GM19035 (cell line): ENCODE measurements around the gene CARHSP1.
"Not testable (repeated sequence)": the region's sequence is repeated elsewhere in the genome, so short reads cannot be mapped to it uniquely, and the experiment has no call there.

Source experiments
- ATAC-seq: cut with Tn5 transposase; IDR thresholded peaks from one replicate; pipeline ENCODE4 v1.9.1; 2021; ENCODE audit not compliant: unreplicated experiment

Gene CARHSP1

DNA sequence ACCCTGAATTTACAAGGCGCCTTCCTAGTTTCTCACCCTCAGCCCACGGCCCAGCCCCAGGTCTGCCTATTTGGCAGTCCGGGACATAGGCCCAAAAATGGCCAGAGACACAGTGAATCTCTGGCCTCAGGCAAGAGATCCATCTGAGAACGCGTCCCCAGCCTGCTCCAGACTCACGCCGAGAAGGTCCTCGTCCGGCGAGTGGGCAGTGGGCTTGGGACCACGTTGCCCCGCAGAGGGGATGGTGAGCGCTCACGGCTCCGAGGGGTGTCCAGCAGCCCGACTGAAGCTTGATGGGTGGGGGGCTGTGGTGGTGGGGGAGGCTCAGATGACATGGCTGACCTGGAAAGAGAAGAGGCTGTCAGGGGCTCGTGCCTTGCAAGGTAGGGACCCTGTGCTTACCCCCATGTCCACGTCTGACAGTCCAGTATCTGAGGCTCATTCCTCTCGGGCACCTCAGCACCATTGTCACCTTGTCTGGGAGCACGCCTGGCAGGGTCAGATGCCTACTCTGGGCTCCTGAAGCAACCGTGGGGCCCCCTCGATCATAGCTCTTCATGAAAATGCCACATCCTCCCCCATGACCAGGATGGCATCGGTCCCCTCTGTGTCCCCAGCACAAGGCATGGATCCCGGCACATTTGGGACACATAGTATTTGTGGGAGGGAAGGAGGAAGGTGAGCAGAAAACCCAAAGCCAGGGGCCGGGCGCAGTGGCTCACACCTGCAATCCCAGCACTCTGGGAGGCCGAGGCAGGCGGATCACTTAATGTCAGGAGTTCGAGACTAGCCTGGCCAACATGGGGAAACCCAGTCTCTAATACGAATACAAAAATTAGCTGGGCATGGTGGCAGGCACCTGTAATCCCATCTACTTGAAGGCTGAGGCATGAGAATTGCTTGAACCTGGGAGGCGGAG lies 9.6 kb downstream of the CARHSP1 start:
- ATAC-seq, result no peak

DNA sequence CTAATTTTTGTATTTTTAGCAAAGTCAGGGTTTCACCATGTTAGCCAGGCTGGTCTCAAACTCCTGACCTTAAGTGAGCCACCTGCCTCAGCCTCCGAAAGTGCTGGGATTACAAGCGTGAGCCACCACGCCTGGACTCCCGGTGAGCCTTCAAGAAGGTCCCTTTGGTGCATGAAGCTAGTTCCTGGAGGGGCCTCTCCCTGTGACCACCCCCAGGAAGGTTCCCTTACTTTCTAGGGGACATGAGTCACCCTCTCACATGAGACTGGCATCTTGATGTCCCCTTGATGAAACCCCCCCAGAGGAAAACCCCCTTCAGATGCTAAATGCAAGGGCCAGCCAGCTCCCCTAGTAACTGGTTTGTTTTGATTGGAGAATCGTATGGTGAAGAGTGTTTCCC lies 12.8 kb downstream of the CARHSP1 start:
- ATAC-seq, result no peak

DNA sequence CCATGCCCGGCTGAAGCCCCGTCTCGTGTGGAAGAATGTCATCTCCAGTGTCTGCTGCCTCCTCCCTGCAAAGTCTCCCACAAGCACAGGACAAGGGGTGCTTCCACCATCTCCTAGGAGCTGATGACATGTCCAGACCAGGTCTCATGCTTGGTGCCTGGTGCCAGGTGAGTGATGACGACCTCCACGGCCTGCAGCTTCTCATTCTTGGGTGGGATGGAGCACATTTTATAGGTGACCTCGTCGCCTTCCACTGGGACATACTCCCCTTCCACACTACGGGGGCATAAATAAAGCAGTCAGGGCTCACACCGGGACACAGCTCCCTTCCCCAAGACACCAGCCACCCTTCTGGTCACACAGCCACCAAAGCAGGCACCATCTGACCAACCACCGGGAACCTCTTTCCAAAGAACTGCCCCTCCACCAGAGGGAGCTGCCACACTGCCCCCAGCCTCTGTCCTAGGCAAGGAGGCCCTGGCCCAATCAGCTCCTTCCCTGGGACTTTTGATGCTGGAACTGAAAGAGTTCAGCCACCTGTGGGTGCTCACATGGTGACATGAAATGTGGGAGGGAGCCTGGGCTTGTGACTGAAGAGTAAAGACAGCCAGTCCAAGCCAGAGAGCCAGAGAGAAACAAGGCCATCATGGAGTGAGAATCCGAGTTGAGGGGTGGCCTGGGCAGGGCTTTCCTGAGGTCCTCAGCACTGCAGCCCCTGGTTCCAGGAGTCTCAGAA lies 13.6 kb downstream of the CARHSP1 start:
- no peak for ATAC-seq

GRCh38 chr16:8854298-8854948 lies 14.4 kb downstream of the CARHSP1 start:
- ATAC-seq, result no peak

DNA sequence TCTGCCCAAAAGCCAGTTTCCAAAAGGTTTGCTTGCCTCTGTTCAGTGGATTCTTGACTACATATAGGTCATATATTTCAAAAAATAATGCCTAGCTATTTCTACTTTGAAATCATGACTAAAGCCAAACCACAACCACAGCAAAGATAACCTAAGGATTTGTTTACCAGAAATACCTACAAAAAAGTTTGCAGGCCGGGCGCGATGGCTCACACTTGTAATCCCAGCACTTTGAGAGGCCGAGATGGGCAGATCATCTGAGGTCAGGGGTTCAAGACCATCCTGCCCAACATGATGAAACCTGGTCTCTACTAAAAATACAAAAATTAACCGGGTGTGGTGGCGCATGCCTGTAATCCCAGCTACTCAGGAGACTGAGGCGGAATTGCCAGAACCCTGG lies 15.2 kb downstream of the CARHSP1 start:
- ATAC-seq, result no peak

DNA sequence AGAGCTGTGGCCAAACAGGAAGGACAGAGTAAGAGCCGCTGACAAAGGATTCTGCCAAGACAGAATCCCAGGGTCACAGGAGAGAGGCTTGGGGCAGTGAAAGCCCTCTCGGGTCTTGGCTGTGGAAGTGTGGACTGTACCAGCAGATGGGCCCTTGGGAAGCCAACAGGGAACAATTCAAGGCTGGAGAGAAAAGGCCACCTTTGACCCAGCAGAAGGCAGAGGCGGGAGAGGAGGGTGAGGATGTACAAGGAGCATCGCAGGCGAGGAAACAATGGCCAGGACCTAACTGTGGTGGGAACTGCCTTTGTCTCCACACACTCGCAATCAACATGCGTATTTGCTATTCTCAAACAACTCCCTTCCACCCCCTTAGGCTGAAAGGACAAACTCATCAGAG lies 15.7 kb downstream of the CARHSP1 start:
- no peak for ATAC-seq

DNA sequence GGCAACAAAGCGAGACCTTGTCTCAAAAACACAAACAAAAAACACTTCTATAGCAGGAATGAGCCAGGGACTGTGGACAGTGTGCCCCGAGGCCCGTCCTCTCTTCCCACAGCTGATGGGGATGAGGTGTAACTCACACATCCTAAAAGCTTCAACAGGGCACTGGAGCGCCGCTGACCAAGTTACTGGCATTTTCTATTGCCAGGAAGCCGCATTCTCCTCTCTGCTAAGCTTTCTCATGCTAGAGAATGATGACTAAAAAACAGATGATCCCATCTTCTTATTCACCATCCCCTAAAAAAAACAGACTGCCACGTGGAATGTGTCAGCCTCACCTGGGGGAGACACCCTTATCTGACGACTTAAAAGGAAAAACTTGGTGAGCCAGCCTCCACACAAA lies 16.3 kb downstream of the CARHSP1 start:
- ATAC-seq, result no peak

- ATAC-seq, result no peak
These were observed 16.9 kb downstream of the CARHSP1 start for GRCh38 chr16:8851761-8852403.

DNA sequence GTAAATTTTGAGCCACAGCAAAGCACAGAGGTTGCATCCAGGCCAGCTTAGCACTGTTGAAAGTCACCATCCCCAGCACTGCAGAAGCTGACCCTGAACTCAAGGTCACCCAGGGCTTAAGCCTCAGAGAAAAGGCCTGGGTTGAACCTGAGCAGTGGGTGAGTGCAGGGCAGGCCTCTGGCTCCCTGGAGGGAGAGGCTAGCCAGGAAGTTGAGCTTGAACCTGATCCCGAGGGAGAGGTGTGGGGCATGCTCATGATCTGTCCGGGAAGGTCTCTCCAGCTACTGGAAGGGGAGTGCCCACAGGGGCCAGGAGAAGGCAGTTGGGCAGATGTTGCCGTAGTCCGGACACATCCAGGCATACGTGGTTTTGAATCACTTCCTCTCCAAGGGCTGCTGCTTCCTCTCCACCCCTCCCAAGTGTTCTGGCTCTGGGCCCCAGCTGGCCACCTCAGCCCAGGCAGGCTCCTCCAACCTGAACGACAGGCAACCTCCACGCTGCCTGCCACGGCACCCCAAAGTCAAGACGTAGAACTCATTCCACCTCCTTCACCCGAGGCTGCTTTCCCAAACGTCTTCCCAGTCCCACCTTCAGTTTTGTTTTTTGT lies 18.4 kb downstream of the CARHSP1 start:
- ATAC-seq, result no peak

DNA sequence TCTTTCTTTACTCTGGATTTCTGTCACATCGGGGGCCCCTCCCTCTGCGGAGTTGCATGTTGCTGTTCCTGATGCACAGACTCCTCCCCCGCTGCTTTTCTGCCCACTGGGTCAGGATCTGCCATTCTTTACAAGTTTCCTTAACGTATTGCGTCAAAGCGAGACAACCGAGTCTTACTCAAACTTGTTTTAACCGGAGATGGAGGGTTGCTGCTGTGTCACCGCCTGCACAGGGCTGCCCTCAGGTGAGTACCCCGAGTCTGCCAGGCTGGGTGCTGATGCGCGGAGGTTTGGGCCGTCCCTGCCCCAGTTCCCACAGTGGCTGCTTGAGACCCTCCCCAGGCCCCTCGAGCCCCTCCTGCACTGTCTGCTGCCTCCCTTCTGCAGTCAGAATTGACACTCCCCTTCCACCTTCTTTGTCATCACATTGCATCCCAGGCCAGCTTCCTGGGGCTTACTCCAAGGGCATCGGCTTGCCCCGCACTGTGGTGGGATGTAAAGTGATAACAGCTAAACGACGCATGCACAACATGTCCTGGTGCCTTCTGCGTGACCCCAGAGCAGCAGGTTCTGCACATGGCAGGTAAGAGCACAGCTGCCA lies 19.3 kb downstream of the CARHSP1 start:
- no peak for ATAC-seq

- no peak for ATAC-seq
These were observed 19.8 kb downstream of the CARHSP1 start for GRCh38 chr16:8848939-8849391.

- no peak for ATAC-seq
These were observed 20.4 kb downstream of the CARHSP1 start for GRCh38 chr16:8848231-8848938.

DNA sequence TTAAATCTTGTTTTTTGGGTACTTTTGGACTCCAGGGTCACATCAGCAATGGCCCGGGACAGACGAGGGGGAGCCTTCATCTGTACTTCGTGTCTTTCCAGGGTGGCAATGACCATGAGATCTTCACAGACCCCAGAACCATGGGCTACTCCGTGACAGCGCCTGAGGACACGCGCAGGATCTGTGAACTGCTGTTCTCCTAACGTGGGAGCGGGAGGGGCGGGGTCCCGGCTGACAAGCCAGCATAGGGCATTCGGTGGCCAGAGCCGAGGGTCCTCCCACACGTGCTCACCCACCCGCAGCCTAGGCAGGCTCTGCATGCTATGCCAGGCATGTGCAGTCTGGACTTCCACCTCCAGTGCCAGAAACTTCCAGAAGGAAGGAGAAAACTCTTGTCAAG lies 21.2 kb downstream of the CARHSP1 start:
- no peak for ATAC-seq

- no peak for ATAC-seq
These were observed 21.7 kb downstream of the CARHSP1 start for GRCh38 chr16:8847145-8847544.

- no peak for ATAC-seq
These were observed 22.3 kb downstream of the CARHSP1 start for GRCh38 chr16:8846401-8846932.

GRCh38 chr16:8845699-8846298 lies 23.0 kb downstream of the CARHSP1 start:
- ATAC-seq, result no peak

- ATAC-seq, result not testable (repeated sequence)
These were observed 25.5 kb downstream of the CARHSP1 start for GRCh38 chr16:8843296-8843695.

DNA sequence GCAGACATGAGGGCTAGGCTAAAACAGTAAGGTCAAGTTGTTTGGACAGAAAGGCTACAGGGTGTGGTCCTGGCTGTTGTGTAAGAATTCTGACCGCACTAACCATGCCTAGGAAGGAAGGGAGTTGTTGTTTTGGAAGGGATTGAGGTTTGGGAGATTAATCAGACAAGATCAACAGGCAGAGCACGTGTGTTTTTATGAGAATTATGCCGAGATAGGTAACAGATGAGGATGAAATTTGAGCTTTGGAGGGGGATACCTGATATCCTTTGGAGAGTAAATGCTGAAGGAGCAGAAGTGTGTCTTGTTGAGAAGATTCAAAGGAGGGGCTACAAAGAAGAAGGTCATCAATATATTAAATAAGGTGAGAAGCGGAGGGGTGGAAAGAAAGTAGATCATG lies 26.8 kb downstream of the CARHSP1 start:
- ATAC-seq, result not testable (repeated sequence)

GRCh38 chr16:8837594-8837993 lies 31.2 kb downstream of the CARHSP1 start:
- not testable (repeated sequence) for ATAC-seq
